H9 (cell line): Measurements from ENCODE around the gene CCDC74A. TPM values are rescaled to one million over a fixed set of nuclear protein-coding genes. Genes with fewer than 3 reads are reported as not detected.
"Not testable (repeated sequence)": the region's sequence is repeated elsewhere in the genome, so short reads cannot be mapped to it uniquely, and the experiment has no call there.

ENCODE experiments used
- DNase-seq: peaks from one replicate; pipeline ENCODE4 v3.0.0-alpha.2; 2017
- H2AFZ ChIP-seq: one replicate; pipeline ENCODE4 v1.6.1; 2013; ENCODE audit warnings: mild to moderate bottlenecking, low read length, control low read depth, moderate library complexity
- H2AK5ac ChIP-seq: 2 replicates; pipeline ENCODE4 v1.6.1; 2013; ENCODE audit warnings: low read length, control low read depth, mixed read lengths; ENCODE audit not compliant: insufficient read length
- H2BK120ac ChIP-seq: one replicate; pipeline ENCODE4 v1.6.1; 2013; ENCODE audit warnings: low read depth, mild to moderate bottlenecking, low read length, control low read depth, inconsistent platforms; ENCODE audit not compliant: poor library complexity, severe bottlenecking
- H2BK12ac ChIP-seq: 2 replicates; pipeline ENCODE4 v1.6.1; 2013; ENCODE audit warnings: low read length, control low read depth, mixed read lengths, low read depth; ENCODE audit not compliant: insufficient read length
- H2BK15ac ChIP-seq: 2 replicates; pipeline ENCODE4 v1.6.1; 2013; ENCODE audit warnings: low read depth, low read length, control low read depth
- H2BK20ac ChIP-seq: one replicate; pipeline ENCODE4 v1.6.1; 2013; ENCODE audit warnings: low read depth, mild to moderate bottlenecking, low read length, control low read depth, inconsistent platforms; ENCODE audit not compliant: poor library complexity, severe bottlenecking
- H2BK5ac ChIP-seq: 2 replicates; pipeline ENCODE4 v1.6.1; 2013; ENCODE audit warnings: low read length, control low read depth, mixed read lengths; ENCODE audit not compliant: insufficient read length
- H3K14ac ChIP-seq: 2 replicates; pipeline ENCODE4 v1.6.1; 2013; ENCODE audit warnings: low read length, control low read depth; ENCODE audit not compliant: insufficient read depth
- H3K18ac ChIP-seq: 2 replicates; pipeline ENCODE4 v1.6.1; 2013; ENCODE audit warnings: low read depth, mild to moderate bottlenecking, mixed read lengths, low read length, control low read depth; ENCODE audit not compliant: insufficient read length
- H3K23ac ChIP-seq: 2 replicates; pipeline ENCODE4 v1.6.1; 2013; ENCODE audit warnings: low read length, control low read depth, mixed read lengths, low read depth; ENCODE audit not compliant: insufficient read length
- H3K23me2 ChIP-seq: 2 replicates; pipeline ENCODE4 v1.6.1; 2013; ENCODE audit warnings: low read depth, mild to moderate bottlenecking, mixed read lengths, low read length, control low read depth; ENCODE audit not compliant: insufficient read length, poor library complexity, severe bottlenecking
- H3K27ac ChIP-seq: 2 replicates; pipeline ENCODE4 v1.5.1; 2013; ENCODE audit warnings: low read length, control low read depth, mixed read lengths, low read depth; ENCODE audit not compliant: insufficient read length
- H3K27me3 ChIP-seq: 2 replicates; pipeline ENCODE4 v1.6.1; 2013; ENCODE audit warnings: low read length, control low read depth, inconsistent platforms; ENCODE audit not compliant: insufficient read depth
- H3K4ac ChIP-seq: 2 replicates; pipeline ENCODE4 v1.6.1; 2013; ENCODE audit warnings: low read depth, mild to moderate bottlenecking, control low read depth, inconsistent platforms, low read length, moderate library complexity
- H3K4me1 ChIP-seq: 2 replicates; pipeline ENCODE4 v1.6.1; 2013; ENCODE audit warnings: low read length, control low read depth, inconsistent platforms; ENCODE audit not compliant: insufficient read depth
- H3K4me2 ChIP-seq: 2 replicates; pipeline ENCODE4 v1.6.1; 2013; ENCODE audit warnings: low read length, control low read depth, mixed read lengths; ENCODE audit not compliant: insufficient read length, insufficient read depth
- H3K56ac ChIP-seq: 2 replicates; pipeline ENCODE4 v1.6.1; 2013; ENCODE audit warnings: low read depth, mild to moderate bottlenecking, mixed read lengths, low read length, control low read depth; ENCODE audit not compliant: insufficient read length
- H3K79me1 ChIP-seq: 2 replicates; pipeline ENCODE4 v1.6.1; 2013; ENCODE audit warnings: low read depth, mild to moderate bottlenecking, moderate library complexity, low read length, control low read depth, inconsistent platforms; ENCODE audit not compliant: insufficient read depth, poor library complexity, severe bottlenecking
- H3K79me2 ChIP-seq: 2 replicates; pipeline ENCODE4 v1.6.1; 2013; ENCODE audit warnings: low read length, control low read depth, inconsistent platforms; ENCODE audit not compliant: insufficient read depth
- H3K9ac ChIP-seq: 2 replicates; pipeline ENCODE4 v1.6.1; 2013; ENCODE audit warnings: low read length, control low read depth, mixed read lengths; ENCODE audit not compliant: insufficient read length; ENCODE audit errors: extremely low read depth
- H3K9me3 ChIP-seq: one replicate; pipeline ENCODE4 v1.6.1; 2013; ENCODE audit warnings: low read depth, low read length, inconsistent platforms; ENCODE audit not compliant: control insufficient read depth
- H3T11ph ChIP-seq: one replicate; pipeline ENCODE4 v1.6.1; 2013; ENCODE audit warnings: mild to moderate bottlenecking, low read length, control low read depth, inconsistent platforms
- H4K20me1 ChIP-seq: one replicate; pipeline ENCODE4 v1.6.1; 2013; ENCODE audit not compliant: control insufficient read depth, insufficient read length, insufficient read depth
- H4K5ac ChIP-seq: 2 replicates; pipeline ENCODE4 v1.6.1; 2013; ENCODE audit warnings: low read depth, mild to moderate bottlenecking, mixed read lengths, low read length, control low read depth; ENCODE audit not compliant: insufficient read length
- H4K8ac ChIP-seq: replicated peaks from 2 replicates; pipeline ENCODE4 v1.6.1; 2013; ENCODE audit warnings: low read length, control low read depth, mixed read lengths, low read depth; ENCODE audit not compliant: insufficient read length
- H4K91ac ChIP-seq: 2 replicates; pipeline ENCODE4 v1.6.1; 2013; ENCODE audit warnings: low read depth, mild to moderate bottlenecking, moderate library complexity, mixed read lengths, low read length, control low read depth; ENCODE audit not compliant: insufficient read length
- H3K27ac Mint-ChIP-seq, 3 experiments: 2 replicates in 2 of 3; 3 replicates in 1 of 3; pipeline ENCODE4 v1.8.0; 2020 to 2021; ENCODE audit warnings: mixed read lengths in 3 of 3, mild to moderate bottlenecking in 1 of 3, moderate library complexity in 1 of 3
- H3K27me3 Mint-ChIP-seq: 2 replicates; pipeline ENCODE4 v1.8.0; 2021; ENCODE audit warnings: low read depth, mild to moderate bottlenecking, moderate library complexity, mixed read lengths
- H3K36me3 Mint-ChIP-seq, 3 experiments: 2 replicates in 2 of 3; 3 replicates in 1 of 3; pipeline ENCODE4 v1.8.0; 2020 to 2021; ENCODE audit warnings: low read depth in 3 of 3, mixed read lengths in 3 of 3; ENCODE audit not compliant: insufficient read depth in 1 of 3
- H3K4me1 Mint-ChIP-seq, 2 experiments: 2 replicates each; pipeline ENCODE4 v1.8.0; 2020; ENCODE audit warnings: mixed read lengths in 2 of 2
- H3K4me3 Mint-ChIP-seq, 2 experiments: 2 replicates in 1 of 2; 3 replicates in 1 of 2; pipeline ENCODE4 v1.8.0; 2020 to 2021; ENCODE audit warnings: mild to moderate bottlenecking in 2 of 2, mixed read lengths in 2 of 2, moderate library complexity in 1 of 2
- H3K9me3 Mint-ChIP-seq, 2 experiments: 2 replicates in 1 of 2; 3 replicates in 1 of 2; pipeline ENCODE4 v1.8.0; 2020; ENCODE audit warnings: mild to moderate bottlenecking in 2 of 2, mixed read lengths in 2 of 2, moderate library complexity in 1 of 2
- WGBS: extraction: QIAGEN DNeasy Blood & Tissue Kit; methylation state at CpG from one replicate; pipeline ENCODE4 v1.1.7; 2013; ENCODE audit warnings: missing lambda C conversion rate, low lambda C conversion rate, mixed read lengths; ENCODE audit not compliant: insufficient read length; ENCODE audit errors: extremely low coverage; 5-methylcytosine and 5-hydroxymethylcytosine counted together
- total RNA-seq: library from RNA; stranded (reverse); gene quantifications from 2 replicates; pipeline ENCODE4 v1.2.1, GENCODE V29; 2021

CCDC74A gene
- total RNA-seq, 1 experiment from 2014 or later, result 10.8 TPM

- H2BK12ac ChIP-seq, H4K5ac ChIP-seq, H3K4me1 Mint-ChIP-seq: not testable (repeated sequence)
Measured at GRCh38 chr2:131534317-131534672, 6.6 kb downstream of the CCDC74A start.

GRCh38 chr2:131534965-131535364, 7.3 kb downstream of the CCDC74A start:
- not testable (repeated sequence) for H3K27me3 Mint-ChIP-seq, H3K4me1 Mint-ChIP-seq, H4K5ac ChIP-seq, H2BK15ac ChIP-seq, H4K20me1 ChIP-seq, H3K4me3 Mint-ChIP-seq, H3K79me1 ChIP-seq, H3K27me3 ChIP-seq, H3K9me3 Mint-ChIP-seq, H3K4me1 ChIP-seq, H2BK5ac ChIP-seq, H2BK120ac ChIP-seq, H2BK12ac ChIP-seq, H3T11ph ChIP-seq, H3K4me2 ChIP-seq, H3K56ac ChIP-seq, H2AFZ ChIP-seq, H3K23ac ChIP-seq, DNase-seq, H3K18ac ChIP-seq, H3K23me2 ChIP-seq, H3K27ac Mint-ChIP-seq, H2BK20ac ChIP-seq, H3K9ac ChIP-seq, H4K91ac ChIP-seq, H3K27ac ChIP-seq, H3K79me2 ChIP-seq, H4K8ac ChIP-seq, H2AK5ac ChIP-seq, H3K9me3 ChIP-seq, H3K36me3 Mint-ChIP-seq, H3K4ac ChIP-seq, H3K14ac ChIP-seq
- no CpG with 5 or more reads among the region's 11 CpGs for WGBS

More at GRCh38 chr2:131534317-131534672, 6.6 kb downstream of the CCDC74A start:
- H2BK15ac ChIP-seq, H3K56ac ChIP-seq, H3K4me3 Mint-ChIP-seq, H3K4me2 ChIP-seq, H4K20me1 ChIP-seq, H3K27ac Mint-ChIP-seq, H3K23me2 ChIP-seq, H3K18ac ChIP-seq, DNase-seq, H3K79me2 ChIP-seq, H3K79me1 ChIP-seq, H3K9me3 ChIP-seq, H3K27me3 Mint-ChIP-seq, H3K14ac ChIP-seq, H2BK20ac ChIP-seq, H3K27me3 ChIP-seq, H3K36me3 Mint-ChIP-seq, H3K9ac ChIP-seq, H4K8ac ChIP-seq, H3K4ac ChIP-seq, H3K4me1 ChIP-seq, H2AFZ ChIP-seq, H3T11ph ChIP-seq, H2BK120ac ChIP-seq, H3K9me3 Mint-ChIP-seq, H2AK5ac ChIP-seq, H2BK5ac ChIP-seq, H3K27ac ChIP-seq, H4K91ac ChIP-seq, H3K23ac ChIP-seq: not testable (repeated sequence)
- WGBS, result no CpG with 5 or more reads among the region's 13 CpGs
